Regular cardiac myocyte (primary cell): ENCODE results near the gene ZNF154. TPM values are rescaled to one million over a fixed set of nuclear protein-coding genes. Genes with fewer than 3 reads are reported as not detected.

ENCODE experiments used
- total RNA-seq: library from RNA; depleted of rRNA; stranded (reverse); fragments of >200 nt; gene quantifications from 2 replicates; pipeline ENCODE4 v1.2.3, GENCODE V29; 2014

The ZNF154 gene
- 3.1 and 5.1 TPM in 2 replicates for total RNA-seq

GRCh38 chr19:57708641-57709361 is at the start of gene ZNF154:
Gene ZNF154 (minus strand): TSS chr19:57709204. CDS start chr19:57708971, 233 bp downstream.

GRCh38 chr19:57746580-57747471 is 37.8 kb upstream of the ZNF154 start, which contains the start of gene ZNF776:
Gene ZNF776 (plus strand): TSS chr19:57746815. CDS start chr19:57747059, 244 bp downstream.

GRCh38 chr19:57668635-57669034 is 40.4 kb downstream of the ZNF154 start, which contains the start of gene ZSCAN4:
Gene ZSCAN4 (plus strand): TSS chr19:57668935. CDS start chr19:57676146, 7,211 bp downstream.

Other genes with a start within 250 kb of the ZNF154 start
- gene ZNF772, start 231.6 kb downstream of the ZNF154 start, total RNA-seq = 21.5 and 33.3 TPM in 2 replicates
- 10.7 and 23.1 TPM in 2 replicates for gene ZNF419, start 221.5 kb downstream of the ZNF154 start, total RNA-seq
- 24.0 and 44.5 TPM in 2 replicates for gene ZNF773, start 209.3 kb downstream of the ZNF154 start, total RNA-seq
- gene ZNF549, start 181.8 kb downstream of the ZNF154 start, total RNA-seq = 6.5 TPM in 2 replicates
- 6.9 and 7.9 TPM in 2 replicates for gene ZNF550, start 149.3 kb downstream of the ZNF154 start, total RNA-seq
- 6.5 and 6.7 TPM in 2 replicates for gene ZNF416, start 130.3 kb downstream of the ZNF154 start, total RNA-seq
- gene ZIK1, start 125.1 kb downstream of the ZNF154 start, total RNA-seq = 9.2 and 10.1 TPM in 2 replicates
- 2.8 and 8.2 TPM in 2 replicates for gene ZNF530, start 109.3 kb downstream of the ZNF154 start, total RNA-seq
- gene ZNF134, start 95.0 kb downstream of the ZNF154 start, total RNA-seq = 21.1 and 30.7 TPM in 2 replicates
- 10.5 and 13.5 TPM in 2 replicates for gene ZNF211, start 76.0 kb downstream of the ZNF154 start, total RNA-seq
- gene ZSCAN4, start 40.3 kb downstream of the ZNF154 start, total RNA-seq = not detected in 2 replicates
- 5.1 and 12.1 TPM in 2 replicates for gene ZNF551, start 27.2 kb downstream of the ZNF154 start, total RNA-seq
- 10.4 and 12.1 TPM in 2 replicates for gene ZNF671, start 18.4 kb upstream of the ZNF154 start, total RNA-seq
- gene ZNF776, start 37.6 kb upstream of the ZNF154 start, total RNA-seq = 9.0 and 10.2 TPM in 2 replicates
- gene ZNF586, start 60.5 kb upstream of the ZNF154 start, total RNA-seq = 18.2 and 29.9 TPM in 2 replicates
- 4.2 and 4.4 TPM in 2 replicates for gene ZNF552, start 105.7 kb upstream of the ZNF154 start, total RNA-seq
- gene ZNF587B, start 121.1 kb upstream of the ZNF154 start, total RNA-seq = 18.6 and 44.9 TPM in 2 replicates
- 24.9 and 35.0 TPM in 2 replicates for gene ZNF587, start 140.7 kb upstream of the ZNF154 start, total RNA-seq
- 5.9 and 10.2 TPM in 2 replicates for gene ZNF814, start 179.8 kb upstream of the ZNF154 start, total RNA-seq
- 19.6 and 24.5 TPM in 2 replicates for gene ZNF417, start 207.4 kb upstream of the ZNF154 start, total RNA-seq
- gene ZNF418, start 226.2 kb upstream of the ZNF154 start, total RNA-seq = 5.6 and 12.1 TPM in 2 replicates
- 3.7 and 4.4 TPM in 2 replicates for gene ZNF256, start 238.5 kb upstream of the ZNF154 start, total RNA-seq